ENCODE measurements around the gene GLUL. TPM values are rescaled to one million over a fixed set of nuclear protein-coding genes. Genes with fewer than 3 reads are reported as not detected.

GLUL gene
- polyA plus RNA-seq, 3 donors = 506 to 1,423 (median 523) TPM

GRCh38 chr1:182388392-182389134 lies 3.0 kb downstream of the GLUL start:
- Mint-ChIP-seq H3K27ac (no peak overlapping the region), H3K4me3 (peak overlapping the region; percentile 100), H3K9me3 (peaks cover 0 to 5% (median 0%) of the 10 kb centered on the region in 7 donors), H3K36me3 (peaks cover 63 to 70% of the 10 kb centered on the region in 2 donors), H3K4me1 (peaks cover 48% of the 10 kb centered on the region), H3K27me3 (ENCODE audit: low read depth in 3 of 3) (peaks cover 0 to 3% (median 0%) of the 10 kb centered on the region in 3 donors)
- Histone ChIP-seq H3K4me2 (replicated peaks; ENCODE audit: extremely low read depth, low read length, poor library complexity, severe bottlenecking) (peak overlapping the region; percentile 89), H3K9ac (ENCODE audit: insufficient read depth, low read length, poor library complexity, severe bottlenecking) (peak overlapping the region; percentile 81), H3K4me1 (ENCODE audit: control insufficient read depth in 1 of 2, insufficient read depth in 2 of 2, low read length in 2 of 2) (peaks cover 29 to 36% of the 10 kb centered on the region in 2 donors), H4K20me1 (ENCODE audit: insufficient read depth, low read length) (peaks cover 78% of the 10 kb centered on the region), H3K79me2 (ENCODE audit: insufficient read depth, low read length) (peaks cover 65% of the 10 kb centered on the region), H3K27me3 (ENCODE audit: control insufficient read depth in 2 of 2, insufficient read depth in 2 of 2, low read length in 2 of 2) (no peaks in the 10 kb centered on the region), H3K9me3 (replicated peaks in 1 of 2; ENCODE audit: control insufficient read depth in 1 of 2, insufficient read depth in 1 of 2, low read length in 2 of 2) (no peaks in the 10 kb centered on the region), H2AFZ (ENCODE audit: insufficient read depth, low read depth, low read length, poor library complexity, severe bottlenecking) (no peak overlapping the region), H3K27ac (ENCODE audit: low read depth in 1 of 2, low read length in 2 of 2) (peak overlapping the region in 1 of 2 donors; percentile 79), H3K4me3 (replicated peaks in 1 of 3; ENCODE audit: low read depth in 2 of 3, low read length in 3 of 3) (peak overlapping the region; percentile 75 to 97 (median 96)), H3K36me3 (replicated peaks in 1 of 2; ENCODE audit: control insufficient read depth in 1 of 2, insufficient read depth in 2 of 2, low read length in 2 of 2) (peaks cover 52 to 55% of the 10 kb centered on the region in 2 donors)
- no peak for DNase-seq
- WGBS (ENCODE audit: insufficient coverage) = no CpG with 5 or more reads among the region's 5 CpGs
- no peak for TF ChIP-seq CTCF (IDR thresholded peaks at IDR 0.05)
- intact Hi-C loops (cut with micrococcal nuclease) = no loop called here

- Histone ChIP-seq H3K27me3 (ENCODE audit: control insufficient read depth in 2 of 2, insufficient read depth in 2 of 2, low read length in 2 of 2) (no peaks in the 10 kb centered on the region), H3K4me3 (replicated peaks in 1 of 3; ENCODE audit: low read depth in 2 of 3, low read length in 3 of 3) (no peak overlapping the region), H3K79me2 (ENCODE audit: insufficient read depth, low read length) (peaks cover 61% of the 10 kb centered on the region), H2AFZ (ENCODE audit: insufficient read depth, low read depth, low read length, poor library complexity, severe bottlenecking) (no peak overlapping the region), H3K4me1 (ENCODE audit: control insufficient read depth in 1 of 2, insufficient read depth in 2 of 2, low read length in 2 of 2) (peaks cover 19 to 27% of the 10 kb centered on the region in 2 donors), H3K9me3 (replicated peaks in 1 of 2; ENCODE audit: control insufficient read depth in 1 of 2, insufficient read depth in 1 of 2, low read length in 2 of 2) (no peaks in the 10 kb centered on the region), H3K4me2 (replicated peaks; ENCODE audit: extremely low read depth, low read length, poor library complexity, severe bottlenecking) (peak overlapping the region; percentile 5), H3K9ac (ENCODE audit: insufficient read depth, low read length, poor library complexity, severe bottlenecking) (no peak overlapping the region), H3K27ac (ENCODE audit: low read depth in 1 of 2, low read length in 2 of 2) (no peak overlapping the region), H4K20me1 (ENCODE audit: insufficient read depth, low read length) (peaks cover 88% of the 10 kb centered on the region), H3K36me3 (replicated peaks in 1 of 2; ENCODE audit: control insufficient read depth in 1 of 2, insufficient read depth in 2 of 2, low read length in 2 of 2) (peaks cover 60 to 65% of the 10 kb centered on the region in 2 donors)
- peaks cover 0 to 5% (median 0%) of the 10 kb centered on the region in 7 donors for H3K9me3 Mint-ChIP-seq
- no CpG with 5 or more reads among the region's 2 CpGs for WGBS (ENCODE audit: insufficient coverage)
- intact Hi-C loops (cut with micrococcal nuclease) = no loop called here
- peak overlapping the region in 1 of 7 donors; percentile 25 for H3K27ac Mint-ChIP-seq
- peaks cover 70 to 80% of the 10 kb centered on the region in 2 donors for H3K36me3 Mint-ChIP-seq
- peaks cover 0 to 3% (median 0%) of the 10 kb centered on the region in 3 donors for H3K27me3 Mint-ChIP-seq (ENCODE audit: low read depth in 3 of 3)
- H3K4me1 Mint-ChIP-seq = peaks cover 40% of the 10 kb centered on the region
- H3K4me3 Mint-ChIP-seq = no peak overlapping the region
- TF ChIP-seq CTCF (IDR thresholded peaks at IDR 0.05) = no peak
- no peak for DNase-seq
Measured at GRCh38 chr1:182387566-182387965, 4.0 kb downstream of the GLUL start.

Measured in CD14-positive monocyte (primary cell).